K562 (cell line): ENCODE measurements around the gene BSN. TPM values are rescaled to one million over a fixed set of nuclear protein-coding genes. Genes with fewer than 3 reads are reported as not detected.

ENCODE experiments used
- ATAC-seq: fragments of 200-7000 bp; cut with Tn5 transposase; 3 replicates; pipeline ENCODE4 v1.9.1; 2020; ENCODE audit warnings: moderate library complexity
- BruUV-seq: library from RNA; stranded (reverse); fragments of 400-500 nt; replicated peaks from 2 replicates; lab custom pipeline; 2021; lab: Mats Ljungman, UMichigan
- CTCF ChIA-PET: fragments of 300-600 bp; formaldehyde crosslinking; extraction: SDS; loops from one replicate; lab custom pipeline; 2021; ENCODE audit warnings: low intra/inter-chr PET ratio; lab: Yijun Ruan, JAX
- POLR2A ChIA-PET: fragments of 300-600, 350-650 bp; sonication (Branson Sonifier 250); formaldehyde crosslinking; extraction: SDS; loops from one replicate; lab custom pipeline; 2021; ENCODE audit warnings: antibody characterized with exemption, inconsistent platforms; lab: Yijun Ruan, JAX
- DNase-seq, 4 experiments: peaks; one replicate each; pipeline versions ENCODE4 v3.0.0 to v3.0.0-alpha.2; 2011 to 2018; ENCODE audit warnings: low spot score in 3 of 4, mixed read lengths in 3 of 4; ENCODE audit errors: extremely low read depth in 1 of 4
- FAIRE-seq: peaks from 2 replicates; lab custom pipeline; 2011; peaks lifted over from hg19 to GRCh38; lab: Jason Lieb, UNC
- H2AFZ ChIP-seq: 2 replicates; pipeline ENCODE4 v1.6.0; 2011; ENCODE audit warnings: low read depth, low read length, control low read depth, inconsistent platforms
- H3K27ac ChIP-seq: fragments of 200-600 bp; 3 replicates; pipeline ENCODE4 v1.8.0; 2011; ENCODE audit warnings: low read depth, mild to moderate bottlenecking, control low read depth, inconsistent platforms, low read length, moderate library complexity, mixed read lengths; ENCODE audit errors: extremely low read depth
- H3K27me3 ChIP-seq, 2 experiments: fragments of 300-600 bp in 1 of 2; 2 replicates in 1 of 2; 3 replicates in 1 of 2; pipeline versions ENCODE4 v1.6.0 to v1.8.0; 2011; ENCODE audit warnings: inconsistent platforms in 2 of 2, low read length in 2 of 2, mild to moderate bottlenecking in 1 of 2, mixed read lengths in 1 of 2, moderate library complexity in 1 of 2; ENCODE audit not compliant: control insufficient read depth in 2 of 2, insufficient read depth in 2 of 2
- H3K36me3 ChIP-seq: fragments of 300-600 bp; 3 replicates; pipeline ENCODE4 v1.8.0; 2011; ENCODE audit warnings: mild to moderate bottlenecking, low read length, inconsistent platforms; ENCODE audit not compliant: control insufficient read depth, insufficient read depth
- H3K4me1 ChIP-seq, 2 experiments: fragments of 200-600 bp in 1 of 2; replicated peaks in 1 of 2; 2 replicates in 1 of 2; 3 replicates in 1 of 2; pipeline versions ENCODE4 v1.5.1 to v1.8.0; 2011; ENCODE audit warnings: inconsistent platforms in 2 of 2, low read length in 2 of 2, mild to moderate bottlenecking in 1 of 2, mixed read lengths in 1 of 2, moderate library complexity in 1 of 2; ENCODE audit not compliant: control insufficient read depth in 2 of 2, insufficient read depth in 2 of 2
- H3K4me2 ChIP-seq: 2 replicates; pipeline ENCODE4 v1.6.1; 2011; ENCODE audit warnings: low read length, control low read depth, inconsistent platforms, mixed read lengths; ENCODE audit not compliant: insufficient read depth
- H3K4me3 ChIP-seq: fragments of 200-600 bp; sonication (generic), shearing (Covaris generic); 2 replicates; pipeline ENCODE4 v1.5.1; 2016; ENCODE audit warnings: control low read depth, inconsistent platforms
- H3K79me2 ChIP-seq: fragments of 200-600 bp; 3 replicates; pipeline ENCODE4 v1.8.0; 2011; ENCODE audit warnings: low read length, inconsistent platforms; ENCODE audit not compliant: control insufficient read depth, insufficient read depth
- H3K9ac ChIP-seq, 2 experiments: 2 replicates each; pipeline versions ENCODE4 v1.6.0 to v1.6.1; 2011; ENCODE audit warnings: low read depth in 2 of 2, low read length in 2 of 2, control low read depth in 1 of 2, inconsistent platforms in 1 of 2, mild to moderate bottlenecking in 1 of 2, mixed read lengths in 1 of 2; ENCODE audit not compliant: insufficient read depth in 1 of 2
- H3K9me1 ChIP-seq: one replicate; pipeline ENCODE4 v1.6.0; 2011; ENCODE audit warnings: inconsistent platforms, mild to moderate bottlenecking, low read length, moderate library complexity; ENCODE audit not compliant: control insufficient read depth, insufficient read depth
- H3K9me3 ChIP-seq: replicated peaks from 2 replicates; pipeline ENCODE4 v1.5.1; 2011; ENCODE audit warnings: low read depth, low read length, inconsistent platforms; ENCODE audit not compliant: control insufficient read depth, insufficient read depth
- H4K20me1 ChIP-seq: replicated peaks from 2 replicates; pipeline ENCODE4 v1.6.1; 2011; ENCODE audit warnings: low read length, inconsistent platforms, mixed read lengths; ENCODE audit not compliant: control insufficient read depth, insufficient read depth
- KAT7 ChIP-seq: sonication (generic); formaldehyde crosslinking; IDR thresholded peaks from 2 replicates; pipeline ENCODE4 v1.8.0; 2022; ENCODE audit warnings: missing genetic modification reagents, mild to moderate bottlenecking, borderline replicate concordance
- PRMT5 ChIP-seq: sonication (generic); formaldehyde crosslinking; IDR thresholded peaks from 2 replicates; pipeline ENCODE4 v1.5.0; 2020; ENCODE audit warnings: missing genetic modification reagents
- SAFB ChIP-seq: fragments of 200-400 bp; formaldehyde crosslinking; IDR thresholded peaks from 2 replicates; pipeline ENCODE4 v1.6.1; 2017; ENCODE audit warnings: low read depth, low read length, borderline replicate concordance
- TAF1 ChIP-seq: IDR thresholded peaks from 2 replicates; pipeline ENCODE4 v1.6.1; 2011; ENCODE audit warnings: mild to moderate bottlenecking, low read length, moderate library complexity; ENCODE audit not compliant: insufficient read depth, control insufficient read depth, severe bottlenecking; ENCODE audit errors: extremely low read depth
- ZNF224 ChIP-seq: sonication (generic); formaldehyde crosslinking; IDR thresholded peaks from 2 replicates; pipeline ENCODE4 v1.8.0; 2022; ENCODE audit warnings: mild to moderate bottlenecking, missing genetic modification reagents
- ZNF318 ChIP-seq, 2 experiments: fragments of 450-650 bp; IDR thresholded peaks; 2 replicates each; pipeline ENCODE4 v1.6.1; 2016; ENCODE audit warnings: mild to moderate bottlenecking in 2 of 2, borderline replicate concordance in 1 of 2, low read depth in 1 of 2, moderate library complexity in 1 of 2
- ZNF77 ChIP-seq: fragments of 250-450 bp; sonication (Bioruptor Pico); IDR thresholded peaks from 2 replicates; pipeline ENCODE4 v1.5.0; 2020
- WGBS: fragments of 100-300 bp; shearing (Covaris generic); methylation state at CpG from one replicate; pipeline ENCODE4 v1.1.6; 2016; ENCODE audit warnings: low coverage, mixed read lengths; ENCODE audit not compliant: insufficient coverage; ENCODE audit errors: missing lambda C conversion rate; 5-methylcytosine and 5-hydroxymethylcytosine counted together
- in situ Hi-C: fragments of 300-500 bp; cut with MboI; formaldehyde crosslinking; loops from 4 replicates; pipeline ENCODE4 v1.15.0; 2018; ENCODE audit warnings: inconsistent platforms, mixed read lengths
- intact Hi-C: fragments of 100-400 bp; cut with micrococcal nuclease; formaldehyde crosslinking; loops from 2 replicates; pipeline ENCODE4 v1.14.2; 2022
- polyA plus RNA-seq, 8 experiments: library from polyadenylated mRNA; depleted of rRNA in 4 of 8; stranded (reverse) in 5 of 8; unstranded in 3 of 8; fragments of >200 nt; fragmentation: Nextera tagmentation in 2 of 8; fragmentation: Illumina TruSeq in 1 of 8; extraction: Ambion mirVana in 2 of 8; extraction: Trizol in 1 of 8; gene quantifications; 2 replicates each; pipeline versions ENCODE4 v1.2.1 to v1.2.3, GENCODE V29; 2011 to 2014; ENCODE audit warnings: inconsistent platforms in 1 of 8, missing spikeins in 1 of 8
- total RNA-seq, 7 experiments: library from RNA; depleted of rRNA in 6 of 7; stranded (reverse); fragments of >200 nt in 6 of 7; fragmentation: Illumina TruSeq in 2 of 7; extraction: Trizol in 2 of 7; gene quantifications; 2 replicates each; pipeline versions ENCODE4 v1.2.1 to v1.2.3, GENCODE V29; 2011 to 2021; ENCODE audit warnings: low replicate concordance in 1 of 7

Gene BSN
- total and polyA plus RNA-seq, 9 of the 15 experiments (the other 6 are each of a cell fraction or from before 2014, with no cell fraction given), result 0.03 to 1.5 (median 0.29) TPM

GRCh38 chr3:49606427-49606826, 52.1 kb downstream of the BSN start:
- no peak overlapping the region for H3K27ac ChIP-seq
- H4K20me1 ChIP-seq, result no peaks in the 10 kb centered on the region
- peaks cover 2% of the 10 kb centered on the region for H3K9me1 ChIP-seq
- in situ Hi-C loops, result no loop called here
- no TSS peak for BruUV-seq
- no peaks in the 10 kb centered on the region for H3K9me3 ChIP-seq
- TF ChIP-seq KAT7 (no peak), SAFB (no peak), ZNF224 (no peak), TAF1 (no peak), PRMT5 (CRISPR knock-in tag) (no peak), ZNF77 (CRISPR knock-in tag) (no peak)
- TF ChIP-seq, all 486 proteins: peak for 0
- no peak overlapping the region for H3K9ac ChIP-seq
- peaks cover 0 to 3% of the 10 kb centered on the region in 2 experiments; a peak in 2 of 5 replicates for H3K4me1 ChIP-seq
- WGBS, result 45% methylated on average over 2 of the region's 2 CpGs
- H3K4me2 ChIP-seq, result no peak overlapping the region
- intact Hi-C loops, result no loop called here
- ChIA-PET CTCF (no interaction called here), POLR2A (no interaction called here)
- no peak for FAIRE-seq
- no peaks in the 10 kb centered on the region for H3K36me3 ChIP-seq
- no peak overlapping the region for H2AFZ ChIP-seq
- no peak overlapping the region for H3K4me3 ChIP-seq
- no peak for ATAC-seq
- H3K27me3 ChIP-seq, result no peaks in the 10 kb centered on the region
- DNase-seq, result no peak
- H3K79me2 ChIP-seq, result no peaks in the 10 kb centered on the region

- Histone ChIP-seq H3K9me3 (no peaks in the 10 kb centered on the region), H3K9ac (no peak overlapping the region), H3K4me3 (no peak overlapping the region), H2AFZ (no peak overlapping the region), H4K20me1 (no peaks in the 10 kb centered on the region), H3K27me3 (no peaks in the 10 kb centered on the region), H3K79me2 (no peaks in the 10 kb centered on the region), H3K36me3 (no peaks in the 10 kb centered on the region), H3K4me1 (peaks cover 0 to 3% of the 10 kb centered on the region in 2 experiments; a peak in 2 of 5 replicates), H3K4me2 (no peak overlapping the region), H3K27ac (no peak overlapping the region), H3K9me1 (peaks cover 2% of the 10 kb centered on the region)
- no TSS peak for BruUV-seq
- DNase-seq (no peak), FAIRE-seq (no peak), ATAC-seq (no peak)
- WGBS, result 15% methylated on average over 3 of the region's 3 CpGs
- ChIA-PET POLR2A (no interaction called here), CTCF (no interaction called here)
- in situ Hi-C loops (no loop called here), intact Hi-C loops (no loop called here)
- TF ChIP-seq ZNF318 (IDR thresholded peaks at IDR 0.05; ENCODE audit: borderline replicate concordance in 1 of 2, low read depth in 1 of 2), result no peak
Measured at GRCh38 chr3:49607105-49607591, 52.9 kb downstream of the BSN start.
